ENCODE results near the gene GRIFIN. TPM values are rescaled to one million over a fixed set of nuclear protein-coding genes. Genes with fewer than 3 reads are reported as not detected.

The GRIFIN gene
- total RNA-seq, 2 donors from 2014 or later, result not detected

GRCh38 chr7:2510130-2510776, 34.1 kb upstream of the GRIFIN start:
- DNase-seq (ENCODE audit: low spot score), result peak; percentile 65
- Histone ChIP-seq H3K36me3 (no peaks in the 10 kb centered on the region), H3K27me3 (replicated peaks; ENCODE audit: insufficient read depth) (no peaks in the 10 kb centered on the region), H3K4me1 (replicated peaks) (peaks cover 36% of the 10 kb centered on the region), H3K9me3 (no peaks in the 10 kb centered on the region), H3K27ac (peak overlapping the region; percentile 85 to 87), H3K4me3 (no peak overlapping the region)
- WGBS, result 60% methylated on average over 13 of the region's 13 CpGs
- TF ChIP-seq POLR2AphosphoS5 (IDR thresholded peaks at IDR 0.05) (peak; percentile 43), CTCF (IDR thresholded peaks at IDR 0.05) (no peak)
- intact Hi-C loops (cut with DNase I), result no loop called here

- no peaks in the 10 kb centered on the region for H3K36me3 ChIP-seq
- no peak overlapping the region for H3K4me3 ChIP-seq
- H3K27me3 ChIP-seq (replicated peaks; ENCODE audit: insufficient read depth), result no peaks in the 10 kb centered on the region
- intact Hi-C loops (cut with DNase I), result no loop called here
- DNase-seq (ENCODE audit: low spot score), result no peak
- no peak for TF ChIP-seq CTCF (IDR thresholded peaks at IDR 0.05)
- TF ChIP-seq POLR2A (IDR thresholded peaks at IDR 0.05), result no peak
- TF ChIP-seq POLR2AphosphoS5 (IDR thresholded peaks at IDR 0.05), result no peak
- peaks cover 36% of the 10 kb centered on the region for H3K4me1 ChIP-seq (replicated peaks)
- H3K27ac ChIP-seq, result peak overlapping the region; percentile 37 to 85
- H3K9me3 ChIP-seq, result no peaks in the 10 kb centered on the region
- 72% methylated on average over 18 of the region's 23 CpGs for WGBS
Measured at GRCh38 chr7:2509298-2509906, 33.2 kb upstream of the GRIFIN start.

DNA sequence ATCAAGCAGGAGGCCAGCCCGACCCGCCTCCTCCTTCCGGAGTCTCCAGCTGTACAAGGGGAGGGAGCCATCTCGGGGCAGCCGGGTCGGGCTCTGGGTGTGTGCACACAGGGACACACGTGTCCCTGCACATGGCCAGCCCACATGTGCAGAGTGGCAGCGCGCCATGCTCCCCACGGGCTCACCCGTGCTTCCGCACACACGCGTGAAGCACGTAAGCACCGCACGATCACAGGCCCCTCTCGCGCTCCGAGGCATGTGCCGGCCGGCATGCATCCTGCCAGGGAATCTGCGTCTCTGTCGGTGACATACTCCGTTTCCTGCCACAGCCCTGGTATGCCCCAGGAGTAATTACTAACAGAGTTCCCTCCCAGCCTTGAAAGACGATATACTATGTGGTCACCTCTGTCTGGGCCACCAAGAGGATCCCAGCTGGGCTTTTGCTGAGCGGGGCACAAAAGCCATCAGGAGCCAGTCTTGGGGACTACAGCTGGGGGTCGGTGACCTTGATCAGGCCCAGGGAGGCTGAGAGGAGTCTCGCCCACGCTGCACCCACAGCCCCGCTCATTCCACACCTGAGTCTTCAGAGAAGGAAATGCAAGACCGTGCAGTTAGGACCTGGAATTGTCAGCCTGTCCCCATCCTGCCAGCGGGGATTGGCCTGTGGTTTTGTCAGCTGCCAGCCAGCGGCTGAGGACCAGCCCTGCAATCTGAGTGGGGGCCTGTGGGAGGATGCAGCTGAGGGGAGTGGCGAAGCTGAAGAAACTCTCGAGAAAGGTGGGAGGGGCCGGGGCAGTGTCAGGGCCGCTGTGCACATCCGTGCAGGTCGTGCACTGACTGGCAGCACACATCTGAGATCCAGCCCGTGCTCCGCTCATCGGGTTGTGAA, 32.4 kb upstream of the GRIFIN start:
- WGBS, result 37% methylated on average over 33 of the region's 43 CpGs
- no peak overlapping the region for H3K4me3 ChIP-seq
- no peaks in the 10 kb centered on the region for H3K9me3 ChIP-seq
- H3K27me3 ChIP-seq (replicated peaks; ENCODE audit: insufficient read depth), result no peaks in the 10 kb centered on the region
- H3K36me3 ChIP-seq, result no peaks in the 10 kb centered on the region
- peaks cover 36% of the 10 kb centered on the region for H3K4me1 ChIP-seq (replicated peaks)
- peak; percentile 54 for DNase-seq (ENCODE audit: low spot score)
- no peak for TF ChIP-seq POLR2A (IDR thresholded peaks at IDR 0.05)
- TF ChIP-seq POLR2AphosphoS5 (IDR thresholded peaks at IDR 0.05), result no peak
- TF ChIP-seq CTCF (IDR thresholded peaks at IDR 0.05), result no peak
- intact Hi-C loops (cut with DNase I), result no loop called here
- H3K27ac ChIP-seq, result peak overlapping the region; percentile 37 to 85

GRCh38 chr7:2507917-2508306, 31.7 kb upstream of the GRIFIN start:
- Histone ChIP-seq H3K27ac (peak overlapping the region; percentile 37 to 85), H3K4me3 (no peak overlapping the region)
- intact Hi-C loops (cut with DNase I), result no loop called here

More at GRCh38 chr7:2507917-2508306, 31.7 kb upstream of the GRIFIN start:
- Histone ChIP-seq H3K9me3 (no peaks in the 10 kb centered on the region), H3K36me3 (no peaks in the 10 kb centered on the region), H3K27me3 (replicated peaks; ENCODE audit: insufficient read depth) (no peaks in the 10 kb centered on the region), H3K4me1 (replicated peaks) (peaks cover 36% of the 10 kb centered on the region)
- DNase-seq (ENCODE audit: low spot score), result no peak
- 79% methylated on average over 6 of the region's 6 CpGs for WGBS
- TF ChIP-seq POLR2A (IDR thresholded peaks at IDR 0.05) (no peak), POLR2AphosphoS5 (IDR thresholded peaks at IDR 0.05) (no peak), CTCF (IDR thresholded peaks at IDR 0.05) (no peak)
